Epithelial cell of esophagus (primary cell): ENCODE data around the gene SIL1.
"Not testable (repeated sequence)": the region's sequence is repeated elsewhere in the genome, so short reads cannot be mapped to it uniquely, and the experiment has no call there.

Experiments
- DNase-seq: peaks from one replicate; pipeline ENCODE4 v3.0.0; 2010; ENCODE audit warnings: low read depth
- H3K4me3 ChIP-seq: 2 replicates; pipeline ENCODE4 v1.5.1; 2011; ENCODE audit warnings: mild to moderate bottlenecking, low read length, control low read depth
- TF ChIP-seq, protein P1 (sequence below): IDR thresholded peaks from 2 replicates; pipeline ENCODE4 v1.5.1; 2011; ENCODE audit warnings: low read depth, mild to moderate bottlenecking, low read length, control low read depth, inconsistent platforms; ENCODE audit not compliant: insufficient read depth; ENCODE audit errors: missing control alignments

The SIL1 gene

DNA sequence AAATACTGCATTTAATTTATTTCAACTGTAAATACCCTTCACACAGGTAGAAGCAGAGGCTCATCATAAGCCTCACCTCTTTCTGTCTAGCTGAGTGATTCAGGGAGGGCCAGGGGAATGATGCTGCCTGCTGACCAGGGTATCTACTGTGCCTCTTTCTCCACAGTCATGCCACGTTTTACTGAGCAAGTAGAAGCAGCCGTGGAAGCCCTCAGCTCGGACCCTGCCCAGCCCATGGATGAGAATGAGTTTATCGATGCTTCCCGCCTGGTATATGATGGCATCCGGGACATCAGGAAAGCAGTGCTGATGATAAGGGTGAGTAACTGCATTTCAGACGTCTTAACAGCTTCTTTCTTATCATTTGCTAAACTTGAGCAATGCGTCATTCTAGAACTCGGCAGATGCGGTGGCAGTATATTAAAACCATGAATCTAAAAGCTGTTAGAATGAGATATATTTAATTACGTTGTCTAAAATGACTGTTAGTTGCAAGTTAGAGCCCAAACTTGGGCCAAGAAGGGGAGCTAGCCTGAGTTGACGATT lies 273.0 kb downstream of the SIL1 start:
- DNase-seq: no peak
- TF ChIP-seq, protein P1, sequence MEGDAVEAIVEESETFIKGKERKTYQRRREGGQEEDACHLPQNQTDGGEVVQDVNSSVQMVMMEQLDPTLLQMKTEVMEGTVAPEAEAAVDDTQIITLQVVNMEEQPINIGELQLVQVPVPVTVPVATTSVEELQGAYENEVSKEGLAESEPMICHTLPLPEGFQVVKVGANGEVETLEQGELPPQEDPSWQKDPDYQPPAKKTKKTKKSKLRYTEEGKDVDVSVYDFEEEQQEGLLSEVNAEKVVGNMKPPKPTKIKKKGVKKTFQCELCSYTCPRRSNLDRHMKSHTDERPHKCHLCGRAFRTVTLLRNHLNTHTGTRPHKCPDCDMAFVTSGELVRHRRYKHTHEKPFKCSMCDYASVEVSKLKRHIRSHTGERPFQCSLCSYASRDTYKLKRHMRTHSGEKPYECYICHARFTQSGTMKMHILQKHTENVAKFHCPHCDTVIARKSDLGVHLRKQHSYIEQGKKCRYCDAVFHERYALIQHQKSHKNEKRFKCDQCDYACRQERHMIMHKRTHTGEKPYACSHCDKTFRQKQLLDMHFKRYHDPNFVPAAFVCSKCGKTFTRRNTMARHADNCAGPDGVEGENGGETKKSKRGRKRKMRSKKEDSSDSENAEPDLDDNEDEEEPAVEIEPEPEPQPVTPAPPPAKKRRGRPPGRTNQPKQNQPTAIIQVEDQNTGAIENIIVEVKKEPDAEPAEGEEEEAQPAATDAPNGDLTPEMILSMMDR: no peak

DNA sequence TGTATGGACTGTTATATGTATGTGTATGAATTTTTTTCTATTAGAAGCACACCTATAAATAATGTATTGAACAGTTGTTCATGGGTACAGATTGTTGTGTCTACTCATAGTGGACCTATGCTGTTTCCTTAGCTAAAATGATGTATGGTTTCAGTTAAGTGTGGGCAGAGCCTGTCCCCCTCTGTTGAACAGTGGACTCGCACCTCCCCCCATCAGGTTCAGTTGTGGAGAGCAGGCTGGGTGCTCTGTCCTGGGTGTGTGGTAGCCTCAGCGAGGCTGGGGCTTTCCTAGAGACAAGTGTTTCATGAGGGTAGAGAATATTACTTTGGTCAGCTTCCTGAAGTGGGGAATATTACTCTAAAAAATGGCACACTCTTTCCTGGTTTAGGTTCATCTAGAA lies 275.7 kb downstream of the SIL1 start:
- TF ChIP-seq, protein P1: no peak
- H3K4me3 ChIP-seq: no peak overlapping the region
- DNase-seq: no peak

More for the DNA sequence above, 273.0 kb downstream of the SIL1 start:
- H3K4me3 ChIP-seq: no peak overlapping the region

DNA sequence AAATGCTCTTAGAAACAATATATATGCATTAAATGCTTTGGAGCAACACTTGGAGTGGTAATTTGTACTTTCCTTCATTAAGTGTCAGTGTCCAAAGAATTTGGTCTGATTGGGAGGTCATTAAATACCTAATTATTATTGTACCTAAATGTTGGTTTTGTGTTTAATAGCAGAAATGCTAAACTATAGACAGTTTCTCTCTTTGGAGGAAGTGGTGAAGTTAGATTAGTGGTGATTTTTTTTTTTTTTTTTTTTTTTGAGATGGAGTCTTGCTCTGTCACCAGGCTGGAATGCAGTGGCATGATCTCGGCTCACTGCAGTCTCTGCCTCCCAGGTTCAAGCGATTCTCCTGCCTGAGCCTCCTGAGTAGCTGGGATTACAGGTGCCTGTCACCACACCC lies 276.8 kb downstream of the SIL1 start:
- not testable (repeated sequence) for H3K4me3 ChIP-seq, DNase-seq

DNA sequence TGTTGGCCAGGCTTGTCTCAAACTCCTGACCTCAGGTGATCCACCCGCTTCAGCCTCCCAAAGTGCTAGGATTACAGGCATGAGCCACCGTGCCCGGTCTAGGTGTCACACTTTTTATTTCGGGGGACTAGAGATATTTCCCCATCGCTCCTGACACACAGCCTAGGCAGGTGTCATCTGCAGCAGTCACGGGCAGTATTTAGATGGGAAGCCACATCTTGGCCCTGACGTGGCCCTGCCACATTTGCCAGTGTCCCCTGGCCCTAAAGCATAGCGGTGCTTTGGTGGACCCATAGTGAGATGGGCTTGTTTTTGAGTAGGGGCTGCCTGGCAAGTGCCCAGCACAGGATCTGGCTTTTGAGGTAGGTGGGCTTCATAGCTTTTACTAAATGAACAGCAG lies 278.0 kb downstream of the SIL1 start:
- TF ChIP-seq, protein P1: no peak
- no peak overlapping the region for H3K4me3 ChIP-seq
- no peak for DNase-seq

DNA sequence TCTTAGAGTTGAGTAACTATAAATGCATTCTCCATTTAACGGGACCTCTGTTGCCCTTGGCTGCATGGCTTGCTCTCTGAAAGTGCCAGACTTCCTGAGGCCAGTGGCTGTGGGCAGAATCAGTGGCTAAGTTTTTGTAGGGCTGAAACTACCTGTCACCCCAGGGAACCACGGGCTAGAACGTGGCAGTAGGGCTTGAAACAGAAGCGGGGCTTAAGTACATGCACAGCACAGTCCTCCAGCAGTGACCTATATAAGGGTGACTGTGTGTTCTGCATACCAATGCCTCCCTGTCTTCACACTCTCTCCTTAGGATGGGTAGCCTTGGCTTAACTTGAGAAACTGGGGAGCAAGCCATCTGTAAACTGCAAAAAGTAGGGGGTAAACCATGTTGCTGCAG lies 279.5 kb downstream of the SIL1 start:
- TF ChIP-seq, protein P1: no peak
- no peak for DNase-seq
- H3K4me3 ChIP-seq: no peak overlapping the region

DNA sequence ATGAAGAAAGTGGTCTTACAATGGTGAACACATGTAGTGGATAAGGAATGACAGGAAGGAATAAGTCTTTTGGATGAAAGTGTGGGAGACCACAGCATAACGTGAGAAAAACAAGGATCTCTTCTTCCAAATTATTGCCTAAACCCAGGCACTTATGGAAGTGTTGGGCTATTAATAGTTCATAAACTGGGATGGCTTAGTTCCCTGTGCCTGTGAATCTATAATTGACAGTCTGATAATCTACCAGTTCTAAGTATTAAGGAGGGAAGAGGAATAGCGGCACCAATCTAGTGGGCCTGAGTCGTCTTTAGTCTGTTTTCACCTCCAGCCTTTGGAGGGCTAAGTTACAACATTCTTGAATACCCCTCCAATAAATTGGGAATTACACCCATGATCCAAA lies 283.8 kb downstream of the SIL1 start:
- H3K4me3 ChIP-seq: no peak overlapping the region
- no peak for DNase-seq
- TF ChIP-seq, protein P1: no peak

DNA sequence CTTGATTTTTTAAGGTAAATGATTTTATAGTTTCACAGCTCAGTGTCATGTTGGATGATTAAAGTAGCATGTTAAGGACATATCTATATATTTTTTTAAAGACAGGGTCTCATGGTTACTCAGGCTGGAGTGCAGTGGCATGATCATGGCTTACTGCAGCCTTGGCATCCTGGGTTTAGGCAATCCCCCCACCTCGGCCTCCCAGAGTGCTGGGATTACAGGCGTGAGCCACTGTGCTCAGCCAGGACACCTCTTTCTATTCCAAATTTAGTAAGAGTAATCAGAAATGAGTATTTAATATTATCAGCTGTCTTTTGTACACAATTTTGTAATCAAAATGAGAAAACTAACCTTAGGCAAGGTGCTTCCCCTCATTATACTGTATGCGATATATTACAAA lies 284.4 kb downstream of the SIL1 start:
- TF ChIP-seq, protein P1: no peak
- no peak for DNase-seq
- no peak overlapping the region for H3K4me3 ChIP-seq
